ENCODE data around the gene IL17REL.

Gene IL17REL

DNA sequence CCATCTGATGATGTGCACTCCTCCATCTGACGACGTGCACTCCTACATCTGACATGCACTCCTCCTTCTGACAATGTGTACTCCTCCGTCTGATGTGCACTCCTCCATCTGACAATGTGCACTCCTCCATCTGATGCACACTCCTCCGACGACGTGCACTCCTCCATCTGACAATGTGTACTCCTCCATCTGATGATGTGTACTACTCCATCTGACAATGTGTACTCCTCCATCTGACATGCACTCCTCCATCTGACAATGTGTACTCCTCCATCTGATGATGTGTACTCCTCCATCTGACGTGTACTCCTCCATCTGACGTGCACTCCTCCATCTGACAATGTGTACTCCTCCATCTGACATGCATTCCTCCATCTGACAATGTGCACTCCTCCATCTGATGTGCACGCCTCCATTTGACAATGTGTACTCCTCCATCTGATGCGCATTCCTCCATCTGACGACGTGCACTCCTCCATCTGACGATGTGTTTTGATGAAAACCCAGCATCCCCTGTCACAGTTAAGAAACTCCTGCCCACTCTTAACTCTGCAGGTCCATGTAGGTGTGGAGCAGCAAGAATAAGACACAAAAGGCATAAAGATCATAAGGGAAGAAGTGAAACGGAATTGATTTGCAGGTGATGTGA is 9.7 kb upstream of the IL17REL start:
- no peak for DNase-seq (ENCODE audit: low read depth, low spot score)

- DNase-seq (ENCODE audit: low read depth, low spot score) = no peak
Observed at GRCh38 chr22:50020606-50021005, 8.0 kb upstream of the IL17REL start.

DNA sequence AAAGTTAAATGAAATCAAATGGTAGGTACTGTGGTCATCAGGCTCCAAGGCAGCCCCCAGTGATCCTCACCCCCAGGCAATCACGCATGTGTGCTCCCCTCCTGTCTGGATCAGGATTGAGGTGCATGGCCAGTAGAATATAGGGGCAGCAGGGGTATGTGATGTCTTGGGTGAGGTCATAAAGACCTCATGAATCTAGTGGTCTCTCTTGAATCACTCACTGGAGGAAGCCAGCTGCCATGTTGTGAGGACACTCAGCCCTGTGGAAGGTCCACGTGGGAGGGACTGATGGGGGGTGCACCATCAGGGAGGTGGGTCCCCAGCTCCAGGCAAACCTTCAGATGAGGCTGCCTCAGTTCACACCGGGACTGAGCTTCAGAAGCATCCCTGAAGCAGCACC is 6.8 kb upstream of the IL17REL start:
- no peak for DNase-seq (ENCODE audit: low read depth, low spot score)

DNA sequence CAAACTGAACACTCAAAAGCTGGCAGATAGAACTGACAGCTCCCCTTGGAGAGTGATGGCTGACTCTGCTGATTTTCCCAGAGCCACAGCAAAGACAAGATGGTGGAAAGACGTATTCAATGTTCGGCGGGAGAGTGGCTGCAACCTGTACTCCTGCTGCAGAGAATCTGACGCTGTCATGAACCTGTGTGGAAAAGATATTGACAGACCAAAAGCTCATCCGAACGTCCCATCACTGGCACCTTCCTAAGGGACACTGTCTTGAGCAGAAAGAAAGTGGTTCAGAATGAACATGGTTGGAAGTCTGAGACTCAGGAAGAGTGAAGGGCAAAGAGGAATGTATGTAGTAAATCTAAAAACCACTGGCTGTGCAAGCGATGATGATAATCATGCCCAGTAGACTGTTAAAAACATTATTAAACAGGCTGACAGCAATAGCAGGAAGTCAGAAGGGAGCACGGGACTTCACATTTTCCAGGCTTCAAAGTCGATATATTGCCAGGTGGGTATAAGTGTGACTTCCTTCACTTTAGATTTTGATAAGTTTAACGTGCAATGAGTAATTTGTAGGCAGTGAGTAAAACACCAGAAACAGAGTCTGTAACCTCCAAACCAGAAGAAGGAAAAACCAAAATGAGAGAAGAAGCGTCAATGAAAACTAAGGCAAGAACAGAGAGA is 6.2 kb upstream of the IL17REL start:
- DNase-seq (ENCODE audit: low read depth, low spot score) = no peak

DNA sequence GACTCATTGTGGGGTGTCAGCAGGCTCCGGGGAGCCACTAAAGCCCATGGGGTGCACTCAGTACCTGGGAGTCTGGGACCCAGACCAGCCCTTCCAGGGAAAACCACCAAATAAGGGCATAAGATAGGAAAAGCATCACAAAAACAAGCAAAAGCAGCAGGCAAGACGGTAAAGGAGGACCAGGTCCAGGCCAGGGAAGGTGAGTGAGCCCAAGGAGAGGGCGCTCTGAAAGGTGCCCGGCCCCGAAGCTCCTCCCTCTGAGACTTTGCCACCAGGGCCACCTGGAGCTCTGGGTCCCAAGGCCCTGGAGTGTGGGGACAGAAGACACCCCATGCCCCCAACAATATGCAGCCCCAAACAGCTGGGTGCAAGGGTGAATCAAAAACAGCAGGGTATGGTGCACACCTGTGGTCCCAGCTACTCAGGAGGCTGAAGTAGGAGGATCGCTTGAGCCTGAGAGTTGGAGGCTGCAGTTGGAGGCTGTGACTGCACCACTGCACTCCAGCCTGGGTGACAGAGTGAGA is 5.2 kb upstream of the IL17REL start:
- no peak for DNase-seq (ENCODE audit: low read depth, low spot score)

DNA sequence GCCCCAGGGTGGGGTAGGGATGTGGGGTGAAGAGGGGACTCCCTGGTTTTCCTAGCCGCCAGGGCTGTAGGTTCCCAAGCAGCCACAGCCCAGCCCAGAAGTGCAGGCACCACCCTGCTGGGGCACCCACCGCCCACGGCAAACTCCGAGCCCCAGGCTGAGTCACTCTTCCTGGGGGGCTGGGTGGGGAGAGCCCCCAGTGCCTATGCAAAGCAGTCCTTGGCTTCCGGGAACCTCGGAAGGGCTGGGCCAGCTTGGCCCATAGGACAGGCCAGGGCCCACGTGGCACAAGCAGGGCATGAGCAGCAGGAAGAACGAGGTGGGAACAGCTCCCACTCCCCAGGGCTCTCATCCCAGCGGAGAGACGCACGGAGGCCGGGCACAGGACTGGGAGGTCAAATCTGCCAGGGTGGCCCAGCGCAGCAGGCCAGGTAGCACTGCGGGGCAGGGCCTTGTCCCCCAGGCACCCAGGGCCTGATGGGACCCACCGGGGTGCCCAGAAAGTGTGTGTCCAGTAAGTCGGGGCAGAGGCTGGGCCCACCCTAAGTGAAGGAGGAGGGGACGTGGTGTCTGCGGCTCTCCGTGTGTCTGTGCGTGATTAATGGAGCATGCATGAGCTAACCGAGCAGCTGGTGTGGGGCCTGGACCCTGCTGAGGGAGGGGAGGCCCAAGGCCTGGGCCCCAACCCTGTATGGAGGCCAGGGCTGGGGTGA is 4.6 kb upstream of the IL17REL start:
- peak; percentile 38 for DNase-seq (ENCODE audit: low read depth, low spot score)

DNA sequence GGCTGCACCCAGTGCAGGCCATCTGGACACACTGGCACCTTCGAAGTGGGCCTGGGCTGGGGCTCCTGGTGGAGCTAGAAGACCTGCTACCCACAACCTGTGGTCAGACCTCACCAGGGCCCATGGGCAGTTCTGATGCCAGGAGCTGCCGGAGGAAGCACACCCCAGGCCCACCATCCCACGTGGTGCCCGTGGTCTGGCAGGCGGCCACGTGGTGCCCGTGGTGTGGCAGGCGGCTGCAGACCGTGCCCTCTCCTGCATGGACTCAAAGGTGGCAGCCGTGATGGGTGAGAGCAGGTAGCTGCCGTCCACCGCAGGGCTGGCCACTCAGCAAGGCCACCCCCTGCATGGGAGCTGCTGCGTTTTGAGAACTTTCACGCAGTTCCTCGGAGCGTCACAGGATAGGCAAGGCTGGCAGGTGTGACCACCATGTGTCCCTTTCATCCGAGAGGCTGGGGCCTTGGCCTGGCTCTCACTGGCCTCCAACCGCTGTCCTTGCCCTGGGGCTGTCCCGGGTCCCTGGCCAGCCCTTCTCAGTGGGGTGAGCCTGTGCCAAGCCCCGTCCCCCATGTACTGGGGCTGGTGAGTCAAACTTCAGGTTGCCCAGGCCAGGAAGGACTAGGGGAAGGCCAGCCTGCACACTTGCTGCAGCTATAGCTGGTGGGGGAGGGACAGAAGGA is 3.9 kb upstream of the IL17REL start:
- no peak for DNase-seq (ENCODE audit: low read depth, low spot score)

- DNase-seq (ENCODE audit: low read depth, low spot score) = no peak
Observed at GRCh38 chr22:50015451-50016307, 3.1 kb upstream of the IL17REL start.

- no peak for DNase-seq (ENCODE audit: low read depth, low spot score)
Observed at GRCh38 chr22:50014655-50015401, 2.3 kb upstream of the IL17REL start.

DNA sequence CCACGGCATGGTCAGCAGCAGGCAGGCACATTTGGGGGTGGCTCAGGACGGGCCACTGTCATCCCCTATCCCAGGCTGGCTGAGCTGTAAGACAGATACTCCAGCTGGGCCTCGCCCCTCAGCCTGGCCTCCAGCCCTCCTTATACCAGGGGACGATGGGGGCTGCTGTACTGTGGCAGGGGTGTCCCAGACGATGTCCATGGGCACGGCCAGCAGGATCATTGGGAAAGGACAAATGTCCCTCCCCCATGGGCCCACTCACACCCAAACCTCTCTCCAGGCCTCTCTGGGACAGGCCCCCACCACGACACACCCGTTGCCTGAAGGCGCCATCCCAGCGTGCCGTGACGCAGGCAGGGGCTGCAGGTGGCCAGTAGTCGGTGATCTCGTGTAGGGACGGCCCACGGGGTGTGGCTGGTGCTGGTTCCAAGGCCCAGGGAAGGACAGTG is 1.5 kb upstream of the IL17REL start:
- no peak for DNase-seq (ENCODE audit: low read depth, low spot score)

DNA sequence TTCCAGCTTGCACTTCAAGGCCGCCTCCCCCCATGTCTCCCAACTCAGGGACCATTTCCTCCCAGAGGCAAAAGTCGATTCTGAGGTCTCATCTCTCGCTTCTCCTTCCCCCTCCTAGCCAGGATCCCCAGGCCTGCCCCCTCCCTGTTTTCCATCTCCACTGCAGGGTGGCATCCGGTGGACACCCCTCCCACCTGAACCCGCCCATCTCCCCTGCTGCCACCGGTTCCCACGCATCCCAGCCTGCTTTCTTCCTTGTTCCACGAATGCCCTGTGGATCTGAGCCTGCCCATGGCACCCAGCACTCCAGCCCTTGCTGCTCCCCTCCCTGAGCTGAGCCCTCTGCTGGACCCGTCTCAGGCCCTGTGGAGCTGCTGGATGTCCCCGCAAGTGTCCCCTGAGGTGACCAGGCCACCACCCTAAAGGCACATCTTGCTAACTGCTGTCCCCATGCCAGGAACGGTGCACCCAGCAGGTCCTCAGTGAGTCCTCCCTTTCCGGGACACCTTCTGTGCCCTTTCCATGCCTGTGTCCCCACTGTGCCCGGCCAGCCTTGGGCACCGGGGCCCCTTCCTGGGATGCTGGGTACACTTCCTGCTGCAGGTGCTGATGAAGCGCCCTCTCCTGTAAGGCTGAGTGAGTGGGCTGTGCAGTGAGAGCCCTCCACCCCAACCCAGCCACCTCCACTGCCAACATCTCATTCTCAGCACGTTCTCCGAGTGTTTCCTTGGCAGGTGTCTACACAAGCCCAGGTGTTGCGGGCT is 936 bp downstream of the IL17REL start:
- DNase-seq (ENCODE audit: low read depth, low spot score) = no peak

GRCh38 chr22:50010676-50011446 is 1.7 kb downstream of the IL17REL start:
- DNase-seq (ENCODE audit: low read depth, low spot score) = peak; percentile 34

- DNase-seq (ENCODE audit: low read depth, low spot score) = no peak
Observed at GRCh38 chr22:50009765-50010675, 2.5 kb downstream of the IL17REL start.

GRCh38 chr22:50009251-50009650 is 3.3 kb downstream of the IL17REL start:
- no peak for DNase-seq (ENCODE audit: low read depth, low spot score)

- DNase-seq (ENCODE audit: low read depth, low spot score) = no peak
Observed at GRCh38 chr22:50008151-50009040, 4.2 kb downstream of the IL17REL start.

GRCh38 chr22:50007057-50007511 is 5.5 kb downstream of the IL17REL start:
- no peak for DNase-seq (ENCODE audit: low read depth, low spot score)

DNA sequence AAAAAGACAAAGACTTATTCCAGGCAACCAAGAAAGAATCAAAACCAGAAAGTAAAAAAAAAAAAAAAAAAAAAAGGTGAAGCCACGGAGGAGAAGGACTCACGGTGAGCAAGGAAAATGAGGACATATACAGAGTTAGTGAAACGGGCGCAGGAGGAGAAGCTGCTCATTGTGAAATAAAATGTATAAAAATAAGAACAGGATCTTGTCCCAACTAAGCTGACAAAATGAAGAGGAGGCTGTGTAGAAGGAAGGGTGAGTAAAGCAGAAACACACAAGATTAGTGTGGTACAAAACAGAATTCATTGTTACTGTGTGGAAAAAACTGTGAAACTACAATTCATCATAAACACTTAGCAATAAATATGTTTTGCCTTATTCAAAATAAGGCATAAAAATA is 7.6 kb downstream of the IL17REL start:
- DNase-seq (ENCODE audit: low read depth, low spot score) = no peak
